ENCODE data around the gene COL6A1. TPM values are rescaled to one million over a fixed set of nuclear protein-coding genes. Genes with fewer than 3 reads are reported as not detected.

COL6A1 gene
- total RNA-seq, 3 donors from 2014 or later = 45.0 to 663 (median 114) TPM

GRCh38 chr21:46035809-46036695, 54.5 kb downstream of the COL6A1 start:
- no peak overlapping the region for H3K4me3 ChIP-seq
- H3K36me3 ChIP-seq (ENCODE audit: low read depth) = no peaks in the 10 kb centered on the region
- no peaks in the 10 kb centered on the region for H3K9me3 ChIP-seq
- H3K4me1 ChIP-seq (ENCODE audit: low read depth) = no peaks in the 10 kb centered on the region
- intact Hi-C loops (cut with DNase I, micrococcal nuclease) = no loop called here
- peak; percentile 60 for ATAC-seq
- peak; percentile 30 to 71 (median 54) for DNase-seq
- no peak for TF ChIP-seq CTCF (IDR thresholded peaks at IDR 0.05)

- intact Hi-C loops (cut with DNase I, micrococcal nuclease) = no loop called here
- no peak overlapping the region for H3K4me3 ChIP-seq
Measured at GRCh38 chr21:46036696-46037330, 55.2 kb downstream of the COL6A1 start.

GRCh38 chr21:46037331-46038325, 56.1 kb downstream of the COL6A1 start:
- DNase-seq = no peak
- Histone ChIP-seq H3K4me1 (ENCODE audit: low read depth) (no peaks in the 10 kb centered on the region), H3K4me3 (no peak overlapping the region), H3K36me3 (ENCODE audit: low read depth) (no peaks in the 10 kb centered on the region), H3K9me3 (no peaks in the 10 kb centered on the region)
- intact Hi-C loops (cut with DNase I, micrococcal nuclease) = no loop called here
- TF ChIP-seq CTCF (IDR thresholded peaks at IDR 0.05) = no peak
- ATAC-seq = no peak

More at GRCh38 chr21:46036696-46037330, 55.2 kb downstream of the COL6A1 start:
- Histone ChIP-seq H3K9me3 (no peaks in the 10 kb centered on the region), H3K4me1 (ENCODE audit: low read depth) (no peaks in the 10 kb centered on the region), H3K36me3 (ENCODE audit: low read depth) (no peaks in the 10 kb centered on the region)
- DNase-seq = peak in 1 of 3 donors; percentile 24
- peak; percentile 14 for ATAC-seq
- TF ChIP-seq CTCF (IDR thresholded peaks at IDR 0.05) = no peak

GRCh38 chr21:46038341-46038829, 56.8 kb downstream of the COL6A1 start:
- Histone ChIP-seq H3K9me3 (no peaks in the 10 kb centered on the region), H3K4me3 (no peak overlapping the region), H3K36me3 (ENCODE audit: low read depth) (no peaks in the 10 kb centered on the region), H3K4me1 (ENCODE audit: low read depth) (no peaks in the 10 kb centered on the region)
- DNase-seq = no peak
- intact Hi-C loops (cut with DNase I, micrococcal nuclease) = no loop called here
- no peak for TF ChIP-seq CTCF (IDR thresholded peaks at IDR 0.05)
- no peak for ATAC-seq

GRCh38 chr21:46038871-46039397, 57.4 kb downstream of the COL6A1 start:
- Histone ChIP-seq H3K4me1 (ENCODE audit: low read depth) (no peaks in the 10 kb centered on the region), H3K4me3 (no peak overlapping the region), H3K9me3 (no peaks in the 10 kb centered on the region), H3K36me3 (ENCODE audit: low read depth) (no peaks in the 10 kb centered on the region)
- TF ChIP-seq CTCF (IDR thresholded peaks at IDR 0.05) = no peak
- intact Hi-C loops (cut with DNase I, micrococcal nuclease) = no loop called here
- ATAC-seq (peak; percentile 37), DNase-seq (peak in 2 of 3 donors; percentile 29 to 66)
